ENCODE results near the gene MYL5. TPM values are rescaled to one million over a fixed set of nuclear protein-coding genes. Genes with fewer than 3 reads are reported as not detected.

MYL5 gene
- total RNA-seq, 6 donors from 2014 or later = 4.7 to 25.1 (median 17.1) TPM

GRCh38 chr4:699816-700580 lies 25.7 kb downstream of the MYL5 start:
- no peak for ATAC-seq (ENCODE audit: low FRiP score in 2 of 2)
- Histone ChIP-seq H3K4me1 (peaks cover 5 to 16% (median 6%) of the 10 kb centered on the region in 4 donors), H3K4me3 (no peak overlapping the region), H3K36me3 (no peaks in the 10 kb centered on the region), H3K27me3 (no peaks in the 10 kb centered on the region), H3K27ac (peak overlapping the region; percentile 50 to 79 (median 64)), H3K9me3 (no peaks in the 10 kb centered on the region)
- no peak for TF ChIP-seq POLR2A (IDR thresholded peaks at IDR 0.05)
- no peak for TF ChIP-seq POLR2AphosphoS5 (IDR thresholded peaks at IDR 0.05)
- TF ChIP-seq, protein P1, sequence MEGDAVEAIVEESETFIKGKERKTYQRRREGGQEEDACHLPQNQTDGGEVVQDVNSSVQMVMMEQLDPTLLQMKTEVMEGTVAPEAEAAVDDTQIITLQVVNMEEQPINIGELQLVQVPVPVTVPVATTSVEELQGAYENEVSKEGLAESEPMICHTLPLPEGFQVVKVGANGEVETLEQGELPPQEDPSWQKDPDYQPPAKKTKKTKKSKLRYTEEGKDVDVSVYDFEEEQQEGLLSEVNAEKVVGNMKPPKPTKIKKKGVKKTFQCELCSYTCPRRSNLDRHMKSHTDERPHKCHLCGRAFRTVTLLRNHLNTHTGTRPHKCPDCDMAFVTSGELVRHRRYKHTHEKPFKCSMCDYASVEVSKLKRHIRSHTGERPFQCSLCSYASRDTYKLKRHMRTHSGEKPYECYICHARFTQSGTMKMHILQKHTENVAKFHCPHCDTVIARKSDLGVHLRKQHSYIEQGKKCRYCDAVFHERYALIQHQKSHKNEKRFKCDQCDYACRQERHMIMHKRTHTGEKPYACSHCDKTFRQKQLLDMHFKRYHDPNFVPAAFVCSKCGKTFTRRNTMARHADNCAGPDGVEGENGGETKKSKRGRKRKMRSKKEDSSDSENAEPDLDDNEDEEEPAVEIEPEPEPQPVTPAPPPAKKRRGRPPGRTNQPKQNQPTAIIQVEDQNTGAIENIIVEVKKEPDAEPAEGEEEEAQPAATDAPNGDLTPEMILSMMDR (IDR thresholded peaks at IDR 0.05) = no peak
- no peak for TF ChIP-seq EP300 (IDR thresholded peaks at IDR 0.05)
- peak in 1 of 2 donors; percentile 56 for DNase-seq
- 84 to 87% methylated on average over 26 to 27 of the region's 27 CpGs for WGBS, 2 donors

- TF ChIP-seq POLR2AphosphoS5 (IDR thresholded peaks at IDR 0.05) (no peak), EP300 (IDR thresholded peaks at IDR 0.05) (no peak), POLR2A (IDR thresholded peaks at IDR 0.05) (no peak)
- TF ChIP-seq, protein P1 (IDR thresholded peaks at IDR 0.05) = no peak
- H3K4me3 ChIP-seq = no peak overlapping the region
- peak in 1 of 2 donors; percentile 45 for DNase-seq
- H3K4me1 ChIP-seq = peaks cover 6 to 19% (median 6%) of the 10 kb centered on the region in 4 donors
- no peaks in the 10 kb centered on the region for H3K9me3 ChIP-seq
- no peaks in the 10 kb centered on the region for H3K36me3 ChIP-seq
- 86 to 90% methylated on average over 12 to 16 of the region's 16 CpGs for WGBS, 2 donors
- no peak for ATAC-seq (ENCODE audit: low FRiP score in 2 of 2)
- no peak overlapping the region for H3K27ac ChIP-seq
- H3K27me3 ChIP-seq = no peaks in the 10 kb centered on the region
Measured at GRCh38 chr4:700587-701264, 26.4 kb downstream of the MYL5 start.

- ATAC-seq (ENCODE audit: low FRiP score in 2 of 2) (no peak), DNase-seq (no peak)
- Histone ChIP-seq H3K27me3 (no peaks in the 10 kb centered on the region), H3K9me3 (no peaks in the 10 kb centered on the region), H3K36me3 (no peaks in the 10 kb centered on the region), H3K27ac (no peak overlapping the region), H3K4me1 (peaks cover 13 to 30% (median 18%) of the 10 kb centered on the region in 4 donors), H3K4me3 (no peak overlapping the region)
- no peak for TF ChIP-seq EP300 (IDR thresholded peaks at IDR 0.05)
- TF ChIP-seq, protein P1 (IDR thresholded peaks at IDR 0.05) = no peak
- TF ChIP-seq POLR2A (IDR thresholded peaks at IDR 0.05) = no peak
- no peak for TF ChIP-seq POLR2AphosphoS5 (IDR thresholded peaks at IDR 0.05)
- 74 to 83% methylated on average over 7 of the region's 7 CpGs for WGBS, 2 donors
Measured at GRCh38 chr4:702618-703048, 28.3 kb downstream of the MYL5 start.

- Histone ChIP-seq H3K27me3 (no peaks in the 10 kb centered on the region), H3K27ac (no peak overlapping the region), H3K9me3 (no peaks in the 10 kb centered on the region), H3K4me1 (peaks cover 20 to 38% (median 28%) of the 10 kb centered on the region in 4 donors), H3K4me3 (no peak overlapping the region), H3K36me3 (no peaks in the 10 kb centered on the region)
- WGBS, 2 donors = 92% methylated on average over 10 of the region's 10 CpGs; no CpG with 5 or more reads in 1 of the 2 donors
- ATAC-seq (ENCODE audit: low FRiP score in 2 of 2) = no peak
- DNase-seq = no peak
- TF ChIP-seq, protein P1 (IDR thresholded peaks at IDR 0.05) = no peak
- no peak for TF ChIP-seq POLR2A (IDR thresholded peaks at IDR 0.05)
- no peak for TF ChIP-seq EP300 (IDR thresholded peaks at IDR 0.05)
- no peak for TF ChIP-seq POLR2AphosphoS5 (IDR thresholded peaks at IDR 0.05)
Measured at GRCh38 chr4:703336-704197, 29.2 kb downstream of the MYL5 start.
